ENCODE data around the gene TRAPPC10.
"Not testable (repeated sequence)": the region's sequence is repeated elsewhere in the genome, so short reads cannot be mapped to it uniquely, and the experiment has no call there.

DNA sequence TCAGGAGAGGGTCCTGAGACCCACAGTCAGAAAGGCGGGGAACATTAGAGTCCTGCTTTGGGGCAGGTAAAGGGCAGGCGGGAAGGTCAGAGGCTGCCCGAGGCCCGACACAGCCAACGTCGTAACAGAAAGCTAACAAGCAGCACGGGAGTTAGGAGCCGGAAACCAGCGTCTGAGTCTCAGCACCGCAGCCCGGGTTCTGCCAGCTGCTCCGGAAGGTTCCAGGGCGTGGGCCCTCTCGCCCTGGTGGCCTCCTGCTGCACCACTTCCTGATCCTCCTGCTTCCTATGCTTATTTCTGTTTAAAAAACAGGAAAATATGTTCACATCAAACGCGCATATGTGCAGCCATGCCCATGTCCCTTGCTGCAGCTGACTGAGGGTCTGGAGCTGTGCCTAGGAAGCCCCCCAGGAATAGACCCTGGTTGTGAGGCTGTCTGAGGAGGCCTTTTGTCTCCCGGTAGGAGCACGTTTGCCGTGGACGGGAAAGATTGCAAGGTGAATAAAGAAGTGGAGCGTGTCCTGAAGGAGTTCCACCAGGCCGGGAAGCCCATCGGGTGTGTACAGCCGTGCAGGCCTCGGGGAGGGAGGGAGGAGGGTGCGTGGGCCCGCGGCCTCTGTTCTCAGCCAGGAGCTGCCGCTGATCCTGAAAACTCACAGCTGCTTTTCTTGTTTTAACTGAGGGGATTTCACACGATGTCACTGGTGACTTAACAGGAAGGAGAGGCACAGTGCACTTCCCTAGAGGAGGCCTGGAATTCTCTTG lies 127.9 kb downstream of the TRAPPC10 start:
- TF ChIP-seq RFX5 (IDR thresholded peaks at IDR 0.05; ENCODE audit: low read length); YY1 (IDR thresholded peaks at IDR 0.05; ENCODE audit: low read depth); EP300 (IDR thresholded peaks at IDR 0.05; ENCODE audit: borderline replicate concordance in 1 of 2, low read depth in 1 of 2, low read length in 1 of 2); RAD21 (IDR thresholded peaks at IDR 0.05; ENCODE audit: low read length); TAF1 (IDR thresholded peaks at IDR 0.05; ENCODE audit: borderline replicate concordance, low read depth, low read length): not testable (repeated sequence)
- TF ChIP-seq, protein P1, sequence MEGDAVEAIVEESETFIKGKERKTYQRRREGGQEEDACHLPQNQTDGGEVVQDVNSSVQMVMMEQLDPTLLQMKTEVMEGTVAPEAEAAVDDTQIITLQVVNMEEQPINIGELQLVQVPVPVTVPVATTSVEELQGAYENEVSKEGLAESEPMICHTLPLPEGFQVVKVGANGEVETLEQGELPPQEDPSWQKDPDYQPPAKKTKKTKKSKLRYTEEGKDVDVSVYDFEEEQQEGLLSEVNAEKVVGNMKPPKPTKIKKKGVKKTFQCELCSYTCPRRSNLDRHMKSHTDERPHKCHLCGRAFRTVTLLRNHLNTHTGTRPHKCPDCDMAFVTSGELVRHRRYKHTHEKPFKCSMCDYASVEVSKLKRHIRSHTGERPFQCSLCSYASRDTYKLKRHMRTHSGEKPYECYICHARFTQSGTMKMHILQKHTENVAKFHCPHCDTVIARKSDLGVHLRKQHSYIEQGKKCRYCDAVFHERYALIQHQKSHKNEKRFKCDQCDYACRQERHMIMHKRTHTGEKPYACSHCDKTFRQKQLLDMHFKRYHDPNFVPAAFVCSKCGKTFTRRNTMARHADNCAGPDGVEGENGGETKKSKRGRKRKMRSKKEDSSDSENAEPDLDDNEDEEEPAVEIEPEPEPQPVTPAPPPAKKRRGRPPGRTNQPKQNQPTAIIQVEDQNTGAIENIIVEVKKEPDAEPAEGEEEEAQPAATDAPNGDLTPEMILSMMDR (IDR thresholded peaks at IDR 0.05): not testable (repeated sequence)
- TF ChIP-seq, protein P2, sequence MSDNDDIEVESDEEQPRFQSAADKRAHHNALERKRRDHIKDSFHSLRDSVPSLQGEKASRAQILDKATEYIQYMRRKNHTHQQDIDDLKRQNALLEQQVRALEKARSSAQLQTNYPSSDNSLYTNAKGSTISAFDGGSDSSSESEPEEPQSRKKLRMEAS (IDR thresholded peaks at IDR 0.05; ENCODE audit: low read depth): not testable (repeated sequence)
